ENCODE results near the gene PATJ.

DNA sequence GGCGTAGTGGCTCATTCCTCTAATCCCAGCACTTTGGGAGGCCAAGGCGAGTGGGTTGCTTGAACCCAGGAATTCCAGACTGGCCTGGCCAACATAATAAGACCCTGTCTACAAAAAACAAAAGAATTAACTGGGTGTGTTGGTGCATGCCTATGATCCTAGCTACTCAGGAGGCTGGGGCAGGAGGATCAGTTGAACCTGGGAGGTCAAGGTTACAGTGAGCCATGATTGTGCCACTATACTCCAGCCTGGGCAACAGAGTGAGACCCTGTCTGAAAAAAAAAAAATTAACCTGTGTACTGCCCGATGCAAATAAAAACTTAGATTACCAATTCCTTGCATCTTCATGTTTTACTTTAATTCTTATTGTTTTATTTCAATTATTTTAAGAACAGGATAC, 193.2 kb downstream of the PATJ start:
- TF ChIP-seq, protein P1, sequence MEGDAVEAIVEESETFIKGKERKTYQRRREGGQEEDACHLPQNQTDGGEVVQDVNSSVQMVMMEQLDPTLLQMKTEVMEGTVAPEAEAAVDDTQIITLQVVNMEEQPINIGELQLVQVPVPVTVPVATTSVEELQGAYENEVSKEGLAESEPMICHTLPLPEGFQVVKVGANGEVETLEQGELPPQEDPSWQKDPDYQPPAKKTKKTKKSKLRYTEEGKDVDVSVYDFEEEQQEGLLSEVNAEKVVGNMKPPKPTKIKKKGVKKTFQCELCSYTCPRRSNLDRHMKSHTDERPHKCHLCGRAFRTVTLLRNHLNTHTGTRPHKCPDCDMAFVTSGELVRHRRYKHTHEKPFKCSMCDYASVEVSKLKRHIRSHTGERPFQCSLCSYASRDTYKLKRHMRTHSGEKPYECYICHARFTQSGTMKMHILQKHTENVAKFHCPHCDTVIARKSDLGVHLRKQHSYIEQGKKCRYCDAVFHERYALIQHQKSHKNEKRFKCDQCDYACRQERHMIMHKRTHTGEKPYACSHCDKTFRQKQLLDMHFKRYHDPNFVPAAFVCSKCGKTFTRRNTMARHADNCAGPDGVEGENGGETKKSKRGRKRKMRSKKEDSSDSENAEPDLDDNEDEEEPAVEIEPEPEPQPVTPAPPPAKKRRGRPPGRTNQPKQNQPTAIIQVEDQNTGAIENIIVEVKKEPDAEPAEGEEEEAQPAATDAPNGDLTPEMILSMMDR (IDR thresholded peaks at IDR 0.05; ENCODE audit: borderline replicate concordance, extremely low read depth, low read length, poor library complexity, severe bottlenecking): no peak
- no peak for TF ChIP-seq EZH2 (IDR thresholded peaks at IDR 0.05; ENCODE audit: borderline replicate concordance, low read depth, low read length, severe bottlenecking)

Data from DND-41 (cell line).